Transverse colon (tissue), 4 donors: ENCODE data around the gene DNAH12. TPM values are rescaled to one million over a fixed set of nuclear protein-coding genes. Genes with fewer than 3 reads are reported as not detected.

Source experiments
- DNase-seq: peaks from one replicate; pipeline ENCODE4 v3.0.0-alpha.2; 2019
- H3K27ac ChIP-seq, 4 donors: fragments of 200-600 bp; sonication (generic); 2 replicates each; pipeline ENCODE4 v1.5.1; 2016 to 2018; ENCODE audit warnings: inconsistent platforms in 4 of 4
- H3K27me3 ChIP-seq: fragments of 200-600 bp; sonication (generic); 2 replicates; pipeline ENCODE4 v1.5.1; 2017; ENCODE audit warnings: inconsistent platforms
- H3K36me3 ChIP-seq, 4 donors: fragments of 200-600 bp; sonication (generic); 2 replicates each; pipeline ENCODE4 v1.5.1; 2017 to 2019; ENCODE audit warnings: inconsistent platforms in 4 of 4
- H3K4me1 ChIP-seq, 4 donors: fragments of 200-600 bp; sonication (generic); 2 replicates each; pipeline ENCODE4 v1.5.1; 2017 to 2020; ENCODE audit warnings: inconsistent platforms in 4 of 4
- H3K4me3 ChIP-seq, 4 donors: fragments of 200-600 bp; sonication (generic); 1 replicate in 1 of 4; 2 replicates in 3 of 4; pipeline versions ENCODE4 v1.5.1 to v1.6.1; 2017 to 2019; ENCODE audit warnings: inconsistent platforms in 4 of 4
- H3K9me3 ChIP-seq, 2 donors: fragments of 200-600 bp; sonication (generic); 2 replicates each; pipeline ENCODE4 v1.5.1; 2017 to 2019; ENCODE audit warnings: inconsistent platforms in 2 of 2
- EP300 ChIP-seq: sonication (generic); formaldehyde crosslinking; IDR thresholded peaks from one replicate; pipeline ENCODE4 v1.6.1; 2017; ENCODE audit warnings: antibody characterized with exemption, low read depth
- POLR2A ChIP-seq: fragments of 450-650 bp; IDR thresholded peaks from one replicate; pipeline ENCODE4 v1.6.1; 2016; ENCODE audit warnings: antibody characterized with exemption, mild to moderate bottlenecking, moderate library complexity
- POLR2AphosphoS5 ChIP-seq, 3 donors: sonication (generic); formaldehyde crosslinking; IDR thresholded peaks; one replicate each; pipeline ENCODE4 v1.6.1; 2016; ENCODE audit warnings: antibody characterized with exemption in 3 of 3
- WGBS, 2 donors: methylation state at CpG; one replicate each; pipeline ENCODE4 v1.1.5; 2018; ENCODE audit warnings: low coverage in 1 of 2; 5-methylcytosine and 5-hydroxymethylcytosine counted together
- in situ Hi-C, 4 donors: fragments of 200-750 bp; cut with MboI; loops; one replicate each; pipeline versions ENCODE4 v1.15.0 to v1.15.1; 2017; ENCODE audit warnings: low sequenced_read_pairs in 3 of 4, low pct_ligation_motif_present in 1 of 4, low pct_unique_long_range_greater_than_20kb in 1 of 4
- intact Hi-C: fragments of 100-400 bp; cut with DNase I; formaldehyde crosslinking; loops from one replicate; pipeline ENCODE4 v1.15.1; 2023; ENCODE audit warnings: low total_unique reads
- total RNA-seq, 4 donors: library from RNA; depleted of rRNA; stranded (reverse); fragments of >200 nt; gene quantifications; one replicate each; pipeline ENCODE4 v1.1.0, GENCODE V29; 2016
- TF ChIP-seq, protein P1 (sequence below), 5 experiments: fragments of 200-600 bp in 3 of 5; fragments of 450-650 bp in 2 of 5; sonication (generic) in 3 of 5; IDR thresholded peaks; 1 replicate in 2 of 5; 2 replicates in 3 of 5; pipeline ENCODE4 v1.5.1; 2016 to 2017; ENCODE audit warnings: antibody characterized with exemption in 5 of 5, inconsistent platforms in 3 of 5, mild to moderate bottlenecking in 2 of 5, moderate library complexity in 1 of 5

The DNAH12 gene
- total RNA-seq, 4 donors from 2014 or later = not detected

DNA sequence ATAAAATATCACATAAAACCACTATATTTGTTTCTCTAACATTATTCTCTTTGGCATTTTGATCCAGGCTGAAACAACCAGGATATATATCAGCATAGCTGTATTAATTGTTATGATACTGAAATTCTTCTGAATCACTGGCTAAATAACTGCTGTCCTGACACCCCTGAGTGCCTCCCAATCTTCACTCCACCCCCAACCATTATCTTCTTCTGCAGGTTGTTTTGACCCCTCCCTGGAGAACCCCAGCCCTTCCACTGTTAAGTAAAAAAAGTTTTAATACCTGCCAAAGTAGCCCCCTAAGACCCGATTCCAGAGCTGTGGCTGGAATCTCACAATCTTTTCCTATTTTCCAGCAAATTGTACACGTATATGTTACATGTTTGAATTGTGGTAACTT, 124.1 kb downstream of the DNAH12 start:
- Histone ChIP-seq H3K27ac (no peak overlapping the region), H3K4me3 (no peak overlapping the region), H3K4me1 (no peaks in the 10 kb centered on the region), H3K9me3 (no peaks in the 10 kb centered on the region), H3K36me3 (no peaks in the 10 kb centered on the region), H3K27me3 (no peaks in the 10 kb centered on the region)
- no peak for DNase-seq
- in situ Hi-C loops (no loop called here), intact Hi-C loops (no loop called here)
- TF ChIP-seq POLR2AphosphoS5 (IDR thresholded peaks at IDR 0.05) = no peak
- TF ChIP-seq, protein P1, sequence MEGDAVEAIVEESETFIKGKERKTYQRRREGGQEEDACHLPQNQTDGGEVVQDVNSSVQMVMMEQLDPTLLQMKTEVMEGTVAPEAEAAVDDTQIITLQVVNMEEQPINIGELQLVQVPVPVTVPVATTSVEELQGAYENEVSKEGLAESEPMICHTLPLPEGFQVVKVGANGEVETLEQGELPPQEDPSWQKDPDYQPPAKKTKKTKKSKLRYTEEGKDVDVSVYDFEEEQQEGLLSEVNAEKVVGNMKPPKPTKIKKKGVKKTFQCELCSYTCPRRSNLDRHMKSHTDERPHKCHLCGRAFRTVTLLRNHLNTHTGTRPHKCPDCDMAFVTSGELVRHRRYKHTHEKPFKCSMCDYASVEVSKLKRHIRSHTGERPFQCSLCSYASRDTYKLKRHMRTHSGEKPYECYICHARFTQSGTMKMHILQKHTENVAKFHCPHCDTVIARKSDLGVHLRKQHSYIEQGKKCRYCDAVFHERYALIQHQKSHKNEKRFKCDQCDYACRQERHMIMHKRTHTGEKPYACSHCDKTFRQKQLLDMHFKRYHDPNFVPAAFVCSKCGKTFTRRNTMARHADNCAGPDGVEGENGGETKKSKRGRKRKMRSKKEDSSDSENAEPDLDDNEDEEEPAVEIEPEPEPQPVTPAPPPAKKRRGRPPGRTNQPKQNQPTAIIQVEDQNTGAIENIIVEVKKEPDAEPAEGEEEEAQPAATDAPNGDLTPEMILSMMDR (IDR thresholded peaks at IDR 0.05) = no peak
- TF ChIP-seq POLR2A = no peak
- TF ChIP-seq EP300 = no peak
- 78 to 83% methylated on average over 2 of the region's 2 CpGs for WGBS, 2 donors

DNA sequence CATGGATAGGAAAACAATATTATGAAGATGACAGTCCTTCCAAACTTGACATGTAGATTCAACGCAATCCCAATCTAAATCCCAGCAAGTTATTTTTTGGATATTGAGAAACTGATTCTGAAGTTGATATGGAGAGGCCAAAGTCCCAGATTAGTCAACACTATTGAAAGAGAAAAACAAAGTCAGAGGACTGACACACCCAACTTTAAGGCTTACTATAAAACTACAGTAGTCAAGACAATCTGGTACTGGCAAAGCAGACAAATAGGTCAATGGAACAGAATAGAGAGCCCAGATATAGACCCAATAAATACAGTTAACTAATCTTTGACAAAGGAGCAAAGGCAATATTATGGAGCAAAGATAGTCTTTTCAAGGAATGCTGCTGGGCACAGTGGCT, 132.4 kb downstream of the DNAH12 start:
- in situ Hi-C loops = no loop called here
- intact Hi-C loops = no loop called here

DNA sequence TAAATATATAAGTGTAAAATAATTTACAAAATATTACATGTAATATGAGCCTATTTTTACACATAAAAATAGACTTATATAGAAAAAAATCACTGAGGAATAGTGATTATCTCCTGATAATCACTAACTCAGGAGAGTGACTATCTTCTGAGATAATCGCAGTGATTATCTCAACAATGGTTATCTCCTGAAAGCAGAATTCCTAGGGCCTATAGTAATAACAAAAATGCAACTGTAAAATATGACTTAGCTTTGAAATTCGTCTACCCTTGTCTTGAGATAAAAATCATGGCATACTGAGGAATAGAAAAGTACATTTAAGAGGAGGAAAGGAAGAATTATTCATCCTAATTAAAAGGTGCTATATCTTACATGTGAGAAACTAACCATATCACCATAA, 134.7 kb downstream of the DNAH12 start:
- Histone ChIP-seq H3K27me3 (no peaks in the 10 kb centered on the region), H3K36me3 (no peaks in the 10 kb centered on the region), H3K4me3 (no peak overlapping the region), H3K9me3 (no peaks in the 10 kb centered on the region), H3K27ac (no peak overlapping the region), H3K4me1 (peaks cover 0 to 8% (median 0%) of the 10 kb centered on the region in 4 donors)
- intact Hi-C loops = no loop called here
- no peak for DNase-seq
- in situ Hi-C loops = no loop called here
- WGBS, 2 donors = 60 to 100% methylated on average over 1 to 2 of the region's 2 CpGs
- TF ChIP-seq POLR2A (no peak), EP300 (no peak), POLR2AphosphoS5 (IDR thresholded peaks at IDR 0.05) (no peak)
- TF ChIP-seq, protein P1 (IDR thresholded peaks at IDR 0.05) = no peak

More for the DNA sequence above, 132.4 kb downstream of the DNAH12 start:
- no peak for DNase-seq
- Histone ChIP-seq H3K36me3 (no peaks in the 10 kb centered on the region), H3K27me3 (no peaks in the 10 kb centered on the region), H3K4me3 (no peak overlapping the region), H3K27ac (peak overlapping the region in 3 of 4 donors; percentile 12 to 43 (median 13)), H3K4me1 (peaks cover 0 to 8% (median 0%) of the 10 kb centered on the region in 4 donors), H3K9me3 (no peaks in the 10 kb centered on the region)
- no peak for TF ChIP-seq POLR2A
- no peak for TF ChIP-seq POLR2AphosphoS5 (IDR thresholded peaks at IDR 0.05)
- TF ChIP-seq, protein P1 (IDR thresholded peaks at IDR 0.05) = no peak
- TF ChIP-seq EP300 = no peak
- WGBS, 2 donors = 47 to 52% methylated on average over 1 of the region's 1 CpG

DNA sequence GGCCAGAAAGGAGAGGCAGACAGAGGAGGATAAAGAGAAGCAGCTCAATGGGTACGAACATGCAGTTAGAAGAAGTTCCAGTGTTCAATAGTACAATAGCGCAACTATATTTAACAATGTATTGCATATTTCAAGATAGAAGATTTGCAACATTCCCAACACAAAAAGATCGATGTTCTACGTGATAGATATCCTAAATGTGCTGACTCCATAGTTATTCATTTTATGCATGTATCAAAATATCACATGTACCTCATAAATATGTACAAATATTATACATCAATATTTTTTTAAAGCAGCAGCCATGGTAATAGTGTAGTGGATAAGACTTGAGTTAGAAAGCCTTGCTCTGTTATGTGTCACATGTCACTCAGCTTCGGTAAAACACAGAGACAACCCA, 141.5 kb downstream of the DNAH12 start:
- in situ Hi-C loops (no loop called here), intact Hi-C loops (no loop called here)
- no peak overlapping the region for H3K4me3 ChIP-seq
- peaks cover 0 to 6% of the 10 kb centered on the region in 2 donors for H3K9me3 ChIP-seq
- no peaks in the 10 kb centered on the region for H3K27me3 ChIP-seq
- TF ChIP-seq EP300 (no peak), POLR2A (no peak), POLR2AphosphoS5 (IDR thresholded peaks at IDR 0.05) (no peak)
- TF ChIP-seq, protein P1 (IDR thresholded peaks at IDR 0.05) = no peak
- no peak for DNase-seq
- no peaks in the 10 kb centered on the region for H3K36me3 ChIP-seq
- 55 to 84% methylated on average over 4 to 5 of the region's 5 CpGs for WGBS, 2 donors
- H3K27ac ChIP-seq = no peak overlapping the region
- peaks cover 0 to 2% (median under 1%) of the 10 kb centered on the region in 4 donors for H3K4me1 ChIP-seq
